Smooth muscle cell (in vitro differentiated cells): ENCODE data around the gene ARSH. TPM values are rescaled to one million over a fixed set of nuclear protein-coding genes. Genes with fewer than 3 reads are reported as not detected.
A peak's percentile ranks its signal among the peaks of the same experiment; 100 is the strongest.
"Not testable (repeated sequence)": the region's sequence is repeated elsewhere in the genome, so short reads cannot be mapped to it uniquely, and the experiment has no call there.

Source experiments
- DNase-seq: peaks from one replicate; lab custom pipeline; 2025; ENCODE audit not compliant: unreplicated experiment; lab: John Stamatoyannopoulos, UW
- H2AFZ ChIP-seq: fragments of 200-600 bp; sonication (generic); 2 replicates; pipeline ENCODE4 v1.6.0; 2016; ENCODE audit warnings: antibody characterized with exemption, low read depth, mild to moderate bottlenecking
- H3F3A ChIP-seq: fragments of 200-600 bp; sonication (generic); 2 replicates; pipeline ENCODE4 v1.6.0; 2017; ENCODE audit warnings: antibody characterized with exemption, low read depth
- H3K27ac ChIP-seq: fragments of 200-600 bp; sonication (generic); 2 replicates; pipeline ENCODE4 v1.5.1; 2016; ENCODE audit warnings: low read depth, mild to moderate bottlenecking
- H3K27me3 ChIP-seq: fragments of 200-600 bp; sonication (generic); 2 replicates; pipeline ENCODE4 v1.6.1; 2016; ENCODE audit warnings: low read depth, mild to moderate bottlenecking
- H3K36me3 ChIP-seq: fragments of 200-600 bp; sonication (generic); 2 replicates; pipeline ENCODE4 v1.5.1; 2016; ENCODE audit warnings: low read depth
- H3K4me1 ChIP-seq: fragments of 200-600 bp; sonication (generic); 2 replicates; pipeline ENCODE4 v1.5.1; 2016; ENCODE audit warnings: low read depth
- H3K4me2 ChIP-seq: fragments of 200-600 bp; sonication (generic); 2 replicates; pipeline ENCODE4 v1.6.0; 2016; ENCODE audit warnings: mild to moderate bottlenecking
- H3K4me3 ChIP-seq: fragments of 200-600 bp; sonication (generic); 2 replicates; pipeline ENCODE4 v1.5.1; 2016; ENCODE audit warnings: mild to moderate bottlenecking
- H3K79me2 ChIP-seq: fragments of 200-600 bp; sonication (generic); 2 replicates; pipeline ENCODE4 v1.6.0; 2016; ENCODE audit warnings: low read depth, mild to moderate bottlenecking
- H3K9ac ChIP-seq: fragments of 200-600 bp; sonication (generic); 2 replicates; pipeline ENCODE4 v1.6.0; 2016; ENCODE audit warnings: low read depth
- H3K9me3 ChIP-seq: fragments of 200-600 bp; sonication (generic); replicated peaks from 2 replicates; pipeline ENCODE4 v1.5.1; 2016; ENCODE audit warnings: low read depth
- H4K20me1 ChIP-seq: fragments of 200-600 bp; sonication (generic); 2 replicates; pipeline ENCODE4 v1.6.0; 2016; ENCODE audit warnings: low read depth
- WGBS: methylation state at CpG from one replicate; pipeline ENCODE4 v1.1.7; 2016; ENCODE audit warnings: low lambda C conversion rate; 5-methylcytosine and 5-hydroxymethylcytosine counted together
- polyA plus RNA-seq: library from polyadenylated mRNA; unstranded; fragments of >200 nt; fragmentation: Nextera tagmentation; extraction: Ambion mirVana; gene quantifications from 2 replicates; pipeline ENCODE4 v1.2.1, GENCODE V29; 2016
- total RNA-seq: library from RNA; depleted of rRNA; stranded (reverse); fragments of >200 nt; gene quantifications from 2 replicates; pipeline ENCODE4 v1.2.3, GENCODE V29; 2014
- TF ChIP-seq, protein P1 (sequence below): fragments of 200-600 bp; sonication (generic); IDR thresholded peaks from 2 replicates; pipeline ENCODE4 v1.5.1; 2017; ENCODE audit warnings: borderline replicate concordance, mild to moderate bottlenecking, antibody characterized with exemption; ENCODE audit not compliant: insufficient read depth, poor library complexity, severe bottlenecking

Gene ARSH
- total and polyA plus RNA-seq, 2 experiments from 2014 or later: not detected

DNA sequence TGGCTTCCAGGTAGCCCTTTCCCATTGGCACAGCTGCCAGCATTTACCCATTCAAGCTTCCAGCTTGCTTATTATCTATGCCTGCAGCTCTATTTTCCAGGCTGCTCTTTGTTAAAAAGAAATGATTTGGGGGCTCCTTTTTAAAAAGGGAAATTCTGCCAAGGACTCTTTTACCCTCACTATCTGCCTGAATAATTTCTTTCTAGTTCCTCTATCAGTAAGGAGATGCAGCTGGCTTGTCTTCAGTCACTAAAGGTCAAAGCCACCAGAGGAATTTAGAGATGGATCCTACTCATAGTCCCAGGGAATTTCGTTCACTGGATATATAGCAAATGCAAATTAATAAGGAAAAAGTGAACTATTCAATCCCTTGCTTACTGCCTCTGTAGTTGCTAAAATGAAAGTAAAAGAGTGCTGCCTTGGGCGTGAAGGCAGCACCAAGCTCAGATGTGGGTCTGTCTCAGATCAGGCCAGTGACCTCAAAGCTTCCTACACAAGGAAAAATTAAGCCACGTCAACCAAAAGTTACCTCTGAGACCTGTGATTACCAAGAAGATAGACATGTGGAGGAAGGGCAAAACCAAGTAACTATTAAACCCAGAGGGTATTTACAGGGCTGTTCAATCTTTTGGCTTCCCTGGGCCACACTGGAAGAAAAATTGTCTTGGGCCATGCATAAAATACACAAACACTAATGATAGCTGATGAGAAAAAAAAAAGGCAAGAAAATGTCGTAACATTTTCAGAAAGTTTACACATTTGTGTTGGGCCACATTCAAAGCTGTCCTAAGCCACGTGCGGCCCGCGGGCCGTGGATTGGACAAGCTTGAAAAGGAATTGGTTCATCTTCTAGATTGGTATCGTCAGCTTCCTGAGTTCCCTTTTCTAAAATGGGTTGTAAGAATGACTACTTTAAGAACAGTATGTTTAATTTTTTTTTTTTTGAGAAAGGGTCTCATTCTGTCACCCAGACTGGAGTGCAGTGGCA is 40.2 kb downstream of the ARSH start:
- TF ChIP-seq, protein P1, sequence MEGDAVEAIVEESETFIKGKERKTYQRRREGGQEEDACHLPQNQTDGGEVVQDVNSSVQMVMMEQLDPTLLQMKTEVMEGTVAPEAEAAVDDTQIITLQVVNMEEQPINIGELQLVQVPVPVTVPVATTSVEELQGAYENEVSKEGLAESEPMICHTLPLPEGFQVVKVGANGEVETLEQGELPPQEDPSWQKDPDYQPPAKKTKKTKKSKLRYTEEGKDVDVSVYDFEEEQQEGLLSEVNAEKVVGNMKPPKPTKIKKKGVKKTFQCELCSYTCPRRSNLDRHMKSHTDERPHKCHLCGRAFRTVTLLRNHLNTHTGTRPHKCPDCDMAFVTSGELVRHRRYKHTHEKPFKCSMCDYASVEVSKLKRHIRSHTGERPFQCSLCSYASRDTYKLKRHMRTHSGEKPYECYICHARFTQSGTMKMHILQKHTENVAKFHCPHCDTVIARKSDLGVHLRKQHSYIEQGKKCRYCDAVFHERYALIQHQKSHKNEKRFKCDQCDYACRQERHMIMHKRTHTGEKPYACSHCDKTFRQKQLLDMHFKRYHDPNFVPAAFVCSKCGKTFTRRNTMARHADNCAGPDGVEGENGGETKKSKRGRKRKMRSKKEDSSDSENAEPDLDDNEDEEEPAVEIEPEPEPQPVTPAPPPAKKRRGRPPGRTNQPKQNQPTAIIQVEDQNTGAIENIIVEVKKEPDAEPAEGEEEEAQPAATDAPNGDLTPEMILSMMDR: no peak
- 84% methylated on average over 10 of the region's 10 CpGs for WGBS
- H2AFZ ChIP-seq: peak overlapping the region; percentile 72
- H3F3A ChIP-seq: no peaks in the 10 kb centered on the region
- H3K4me2 ChIP-seq: peak overlapping the region; percentile 60
- H3K4me3 ChIP-seq: no peak overlapping the region
- no peak overlapping the region for H3K27ac ChIP-seq
- H3K4me1 ChIP-seq: no peaks in the 10 kb centered on the region
- H4K20me1 ChIP-seq: no peaks in the 10 kb centered on the region
- H3K9me3 ChIP-seq: no peaks in the 10 kb centered on the region
- no peak for DNase-seq
- H3K9ac ChIP-seq: no peak overlapping the region
- no peaks in the 10 kb centered on the region for H3K27me3 ChIP-seq
- no peaks in the 10 kb centered on the region for H3K79me2 ChIP-seq
- no peaks in the 10 kb centered on the region for H3K36me3 ChIP-seq

DNA sequence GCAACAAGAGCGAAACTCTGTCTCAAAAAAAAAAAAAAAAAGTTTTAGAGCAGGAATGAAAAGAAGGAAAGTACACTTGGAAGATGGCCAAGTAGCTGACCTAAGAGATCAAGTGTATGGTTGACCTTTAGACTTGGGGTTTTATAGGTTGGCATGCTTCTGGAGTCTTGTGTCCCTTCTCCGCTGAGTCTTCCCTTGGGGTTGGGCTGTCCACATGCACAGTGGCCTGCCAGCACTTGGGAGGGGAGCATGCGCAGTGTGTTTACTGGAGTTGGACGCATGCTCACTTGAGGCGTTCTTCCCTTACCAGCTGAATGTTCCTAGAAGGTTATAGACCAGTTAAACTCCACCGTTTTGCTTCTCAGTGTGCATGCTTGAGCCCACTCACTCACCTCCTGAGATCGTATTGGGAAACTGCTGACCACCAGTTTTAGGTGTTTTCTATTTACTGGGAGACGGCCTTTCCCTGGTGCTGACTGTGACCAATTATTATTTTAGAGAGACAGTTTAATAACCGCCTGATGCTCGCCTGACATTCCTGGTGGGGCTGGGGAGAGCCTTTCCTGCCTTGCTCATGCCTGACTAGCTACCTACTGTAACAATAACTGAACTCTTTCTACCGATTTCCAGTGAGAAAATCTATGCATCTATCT is 44.3 kb downstream of the ARSH start:
- not testable (repeated sequence) for H4K20me1 ChIP-seq, H3K4me3 ChIP-seq, H2AFZ ChIP-seq, H3K27me3 ChIP-seq, H3K9ac ChIP-seq, H3K9me3 ChIP-seq, DNase-seq, H3K79me2 ChIP-seq, H3K36me3 ChIP-seq, H3K4me2 ChIP-seq, H3K27ac ChIP-seq, H3F3A ChIP-seq, H3K4me1 ChIP-seq
- 90% methylated on average over 11 of the region's 11 CpGs for WGBS

DNA sequence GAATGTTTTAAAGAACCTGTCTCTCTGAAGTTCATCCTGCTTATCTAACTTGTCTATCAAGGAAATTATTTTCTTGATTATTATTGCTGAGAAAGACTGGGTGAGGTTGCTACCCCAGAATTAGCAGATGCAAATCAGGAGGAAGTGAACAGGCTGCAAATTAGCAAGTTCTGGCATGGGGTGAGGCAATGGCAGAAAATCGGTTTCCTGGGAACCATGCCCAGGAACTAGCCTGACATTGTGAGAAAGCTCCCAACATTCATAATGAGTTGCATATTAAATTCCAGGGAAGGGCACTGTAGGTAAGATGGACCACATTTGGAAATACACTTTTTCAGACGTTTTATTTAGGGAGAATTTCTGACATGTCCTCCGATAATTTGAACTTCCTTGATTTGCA is 46.5 kb downstream of the ARSH start:
- H3K9me3 ChIP-seq: no peaks in the 10 kb centered on the region
- H3K4me2 ChIP-seq: no peak overlapping the region
- no peaks in the 10 kb centered on the region for H3K36me3 ChIP-seq
- no peaks in the 10 kb centered on the region for H3K27me3 ChIP-seq
- H3K9ac ChIP-seq: no peak overlapping the region
- H2AFZ ChIP-seq: no peak overlapping the region
- WGBS: 75% methylated on average over 3 of the region's 3 CpGs
- no peaks in the 10 kb centered on the region for H4K20me1 ChIP-seq
- H3K79me2 ChIP-seq: no peaks in the 10 kb centered on the region
- no peaks in the 10 kb centered on the region for H3F3A ChIP-seq
- H3K4me1 ChIP-seq: no peaks in the 10 kb centered on the region
- no peak overlapping the region for H3K27ac ChIP-seq
- DNase-seq: no peak
- TF ChIP-seq, protein P1: no peak
- no peak overlapping the region for H3K4me3 ChIP-seq

DNA sequence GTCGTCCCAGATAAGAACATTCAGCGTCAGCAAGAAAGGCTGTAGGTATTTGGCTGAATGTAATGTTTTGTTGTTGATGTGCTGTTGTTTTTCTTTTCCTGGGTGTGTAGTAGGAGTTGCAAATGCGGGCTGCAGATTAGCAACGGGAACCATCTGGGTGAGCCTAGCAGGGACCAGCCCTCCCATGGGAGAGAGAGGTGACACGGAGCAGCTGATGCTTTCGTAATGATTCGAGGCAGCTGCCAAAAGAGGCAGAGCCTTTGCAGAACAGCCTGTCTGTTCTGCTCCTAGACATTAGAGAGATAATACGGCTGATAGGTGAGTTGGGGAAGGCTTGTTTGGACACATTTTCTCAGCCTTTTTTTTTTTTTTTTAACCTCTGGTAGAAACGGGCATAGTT is 60.2 kb downstream of the ARSH start:
- Histone ChIP-seq H3K27me3 (no peaks in the 10 kb centered on the region), H3K4me2 (peak overlapping the region; percentile 71), H3K4me1 (no peaks in the 10 kb centered on the region), H3K27ac (no peak overlapping the region), H4K20me1 (no peaks in the 10 kb centered on the region), H3K79me2 (no peaks in the 10 kb centered on the region), H2AFZ (peak overlapping the region; percentile 49), H3K9me3 (no peaks in the 10 kb centered on the region), H3K9ac (no peak overlapping the region), H3K36me3 (no peaks in the 10 kb centered on the region), H3K4me3 (no peak overlapping the region), H3F3A (no peaks in the 10 kb centered on the region)
- 28% methylated on average over 9 of the region's 9 CpGs for WGBS
- DNase-seq: no peak
- TF ChIP-seq, protein P1: no peak
